Uterus (tissue), 2 donors: ENCODE data around the gene USP32.
A peak's percentile ranks its signal among the peaks of the same experiment; 100 is the strongest.

ENCODE experiments used
- CTCF ChIP-seq, 4 experiments: fragments of 200-600 bp in 2 of 4; fragments of 450-650 bp in 2 of 4; sonication (generic) in 2 of 4; IDR thresholded peaks; one replicate each; pipeline ENCODE4 v1.5.1; 2016 to 2019; ENCODE audit warnings: antibody characterized with exemption in 4 of 4, mild to moderate bottlenecking in 2 of 4, moderate library complexity in 1 of 4
- POLR2A ChIP-seq, 2 donors: fragments of 450-650 bp; IDR thresholded peaks; one replicate each; pipeline ENCODE4 v1.6.1; 2016; ENCODE audit warnings: antibody characterized with exemption in 2 of 2, mild to moderate bottlenecking in 1 of 2, moderate library complexity in 1 of 2

- TF ChIP-seq POLR2A (IDR thresholded peaks at IDR 0.05) (peak; percentile 53 to 59), CTCF (IDR thresholded peaks at IDR 0.05) (peak; percentile 4 to 51 (median 27))
These were observed at the start of gene USP32 for GRCh38 chr17:60392042-60392844.
